ENCODE data around the gene AXDND1. TPM values are rescaled to one million over a fixed set of nuclear protein-coding genes. Genes with fewer than 3 reads are reported as not detected.

AXDND1 gene
- total RNA-seq, 1 experiment from 2014 or later = 0.48 TPM

DNA sequence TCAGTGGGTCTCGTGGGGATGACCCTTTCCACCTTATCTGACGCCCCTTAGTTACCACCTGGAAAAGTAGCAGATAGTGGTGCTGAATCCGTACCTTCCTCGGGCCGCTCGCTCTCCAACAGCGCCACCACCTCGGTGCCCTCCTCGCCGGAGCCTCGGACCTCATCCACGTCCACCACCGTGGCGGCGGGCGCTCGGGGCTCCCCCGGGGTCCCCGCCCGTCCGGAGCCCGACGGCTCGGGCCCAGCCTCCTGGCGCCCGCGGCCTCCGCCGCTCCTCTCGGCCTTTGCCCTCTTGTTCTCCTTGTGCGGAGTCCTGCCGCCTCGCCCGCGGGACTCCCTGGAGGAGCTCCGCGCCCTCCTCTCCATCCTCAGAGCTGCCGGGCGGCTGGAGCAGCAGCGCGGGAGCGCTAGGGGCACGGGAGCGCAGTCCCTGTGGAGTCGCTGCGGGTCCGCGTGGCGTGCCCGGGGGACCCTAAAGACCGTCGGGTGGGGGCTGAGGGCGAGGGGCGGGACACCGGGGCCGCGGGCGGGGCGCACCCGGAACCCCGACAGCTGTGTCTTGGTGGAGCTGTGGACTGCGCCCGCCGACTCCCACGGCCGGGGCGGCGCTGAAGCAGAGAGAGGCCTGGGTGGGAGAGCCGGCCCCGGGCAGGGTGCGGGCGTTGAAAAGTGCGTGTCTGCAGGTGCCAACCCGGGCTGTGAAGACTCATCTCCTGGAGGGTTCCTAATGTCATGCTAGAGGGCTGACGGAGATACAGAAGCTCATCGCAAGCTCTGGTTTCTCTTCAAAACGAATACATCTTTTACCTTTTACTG lies 209.9 kb downstream of the AXDND1 start, which contains the start of gene NPHS2:
NPHS2 (minus strand) TSS at position 452 of the 818 bp plus-strand sequence; CDS start at position 368, 84 bp downstream.
- Histone ChIP-seq H2BK120ac (ENCODE audit: low read depth, low read length, poor library complexity, severe bottlenecking) (no peak within 1 kb of the TSS), H3K23ac (ENCODE audit: insufficient read length, low read depth, low read length) (no peak within 1 kb of the TSS), H3K27me3 (ENCODE audit: insufficient read depth, low read length) (peaks cover 18% of the 10 kb centered on the region), H3K27ac (ENCODE audit: insufficient read length, low read depth, low read length) (no peak within 1 kb of the TSS), H2AFZ (ENCODE audit: low read length) (no peak within 1 kb of the TSS), H3T11ph (ENCODE audit: low read length) (no peak within 1 kb of the TSS), H4K5ac (ENCODE audit: insufficient read length, low read depth, low read length) (no peak within 1 kb of the TSS), H4K20me1 (ENCODE audit: control insufficient read depth, insufficient read depth, insufficient read length) (no peaks in the 10 kb centered on the region), H4K91ac (ENCODE audit: insufficient read length, low read depth, low read length) (no peak within 1 kb of the TSS), H3K4me1 (ENCODE audit: insufficient read depth, low read length) (no peaks in the 10 kb centered on the region), H2AK5ac (ENCODE audit: insufficient read length, low read length) (no peak within 1 kb of the TSS), H3K14ac (ENCODE audit: insufficient read depth, low read length) (no peak within 1 kb of the TSS), H3K79me2 (ENCODE audit: insufficient read depth, low read length) (no peaks in the 10 kb centered on the region), H3K18ac (ENCODE audit: insufficient read length, low read depth, low read length) (no peak within 1 kb of the TSS), H3K4ac (ENCODE audit: low read depth, low read length) (no peak within 1 kb of the TSS), H3K9ac (ENCODE audit: extremely low read depth, insufficient read length, low read length) (no peak within 1 kb of the TSS), H3K23me2 (ENCODE audit: insufficient read length, low read depth, low read length, poor library complexity, severe bottlenecking) (no peaks in the 10 kb centered on the region), H2BK5ac (ENCODE audit: insufficient read length, low read length) (no peak within 1 kb of the TSS), H2BK12ac (ENCODE audit: insufficient read length, low read depth, low read length) (no peak within 1 kb of the TSS), H3K79me1 (ENCODE audit: insufficient read depth, low read depth, low read length, poor library complexity, severe bottlenecking) (no peaks in the 10 kb centered on the region), H3K4me2 (ENCODE audit: insufficient read depth, insufficient read length, low read length) (peak within 1 kb of the TSS; percentile 50), H3K56ac (ENCODE audit: insufficient read length, low read depth, low read length) (no peak within 1 kb of the TSS), H2BK15ac (ENCODE audit: low read depth, low read length) (no peak within 1 kb of the TSS), H2BK20ac (ENCODE audit: low read depth, low read length, poor library complexity, severe bottlenecking) (no peak within 1 kb of the TSS), H3K9me3 (ENCODE audit: control insufficient read depth, low read depth, low read length) (no peaks in the 10 kb centered on the region), H4K8ac (replicated peaks; ENCODE audit: insufficient read length, low read depth, low read length) (no peak within 1 kb of the TSS)
- 0 out of 3 replicates have a peak, but pooled peaks have one; percentile 17 for TF ChIP-seq CTCF (conservative IDR thresholded peaks at IDR 0.05)
- DNase-seq = peak; percentile 55
- no CpG with 5 or more reads among the region's 77 CpGs for WGBS (ENCODE audit: extremely low coverage, insufficient read length, low lambda C conversion rate)
- Mint-ChIP-seq H3K9me3 (peaks cover 9 to 10% of the 10 kb centered on the region in 2 experiments), H3K27me3 (ENCODE audit: low read depth) (peaks cover 56% of the 10 kb centered on the region), H3K27ac (no peak within 1 kb of the TSS), H3K4me3 (peak within 1 kb of the TSS; percentile 57 to 80), H3K36me3 (ENCODE audit: insufficient read depth in 1 of 3, low read depth in 3 of 3) (peaks cover 3 to 9% (median 5%) of the 10 kb centered on the region in 3 experiments), H3K4me1 (peaks cover 9 to 15% of the 10 kb centered on the region in 2 experiments)
